ENCODE measurements around the gene HNRNPF. TPM values are rescaled to one million over a fixed set of nuclear protein-coding genes. Genes with fewer than 3 reads are reported as not detected.

HNRNPF gene
- total RNA-seq, 1 experiment from 2014 or later: 333 TPM

DNA sequence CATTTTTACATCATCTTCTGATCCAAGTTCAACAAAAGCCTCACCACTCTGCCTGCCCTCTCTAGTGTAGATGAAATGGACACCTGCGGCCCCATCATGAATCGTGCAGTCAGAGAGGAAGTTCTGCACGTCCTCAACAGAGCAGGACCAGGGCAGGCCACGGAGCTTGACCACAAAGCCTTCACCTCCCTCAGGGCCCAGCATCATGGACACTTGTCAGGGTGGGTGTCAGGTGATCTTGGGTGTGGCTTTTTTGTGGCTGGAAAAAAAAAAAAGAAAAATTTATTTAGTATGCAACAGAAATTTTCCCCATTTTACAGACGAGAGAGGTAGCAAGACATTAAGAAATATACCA lies 21.3 kb downstream of the HNRNPF start:
- Histone ChIP-seq H3K4me2 (ENCODE audit: low read length) (no peak overlapping the region), H3K27ac (ENCODE audit: low read depth, low read length) (no peak overlapping the region), H3K4me1 (ENCODE audit: control insufficient read depth in 1 of 2, insufficient read depth in 2 of 2, low read length in 2 of 2) (no peaks in the 10 kb centered on the region), H3K79me2 (ENCODE audit: insufficient read depth, low read length) (peaks cover 67% of the 10 kb centered on the region), H3K9me3 (ENCODE audit: control insufficient read depth in 1 of 2, insufficient read depth in 1 of 2, low read depth in 1 of 2, low read length in 2 of 2) (no peaks in the 10 kb centered on the region), H2AFZ (ENCODE audit: low read depth, low read length, poor library complexity, severe bottlenecking) (no peak overlapping the region), H3K9ac (ENCODE audit: low read length) (no peak overlapping the region), H4K20me1 (ENCODE audit: insufficient read depth) (peaks cover 40% of the 10 kb centered on the region; the same call in 1 of the 2 replicates), H3K9me2 (ENCODE audit: insufficient read depth) (no peaks in the 10 kb centered on the region), H3K36me3 (ENCODE audit: control insufficient read depth in 1 of 2, insufficient read depth in 2 of 2, low read length in 2 of 2) (peaks cover 56 to 66% of the 10 kb centered on the region in 2 experiments), H3K4me3 (replicated peaks in 1 of 2; ENCODE audit: low read depth in 1 of 2, low read length in 2 of 2) (no peak overlapping the region), H3K27me3 (ENCODE audit: insufficient read depth, low read length) (no peaks in the 10 kb centered on the region)
- CTCF ChIA-PET: no interaction called here
- TF ChIP-seq POLR2AphosphoS5 (IDR thresholded peaks at IDR 0.05; ENCODE audit: low read depth, low read length): no peak
- BruUV-seq (replicated peaks): no TSS peak
- POLR2A ChIA-PET: interaction anchor here (1.3 kb wide), 1 partner anchor 9 kb away, joined by 4 read pairs; no protein-coding TSS in a partner anchor
- DNase-seq (ENCODE audit: low read depth, low spot score): no peak
- ATAC-seq: no peak
- intact Hi-C loops (cut with micrococcal nuclease): no loop called here
- RAD21 ChIA-PET (ENCODE audit: low non-redundant PET in 1 of 2, low total read pairs in 2 of 2, uncharacterized antibody in 2 of 2, unreplicated experiment in 2 of 2): no interaction called here

- H2AFZ ChIP-seq (ENCODE audit: low read depth, low read length, poor library complexity, severe bottlenecking): no peak overlapping the region
- peaks cover 40% of the 10 kb centered on the region; the same call in 1 of the 2 replicates for H4K20me1 ChIP-seq (ENCODE audit: insufficient read depth)
- H3K4me2 ChIP-seq (ENCODE audit: low read length): no peak overlapping the region
- H3K27me3 ChIP-seq (ENCODE audit: insufficient read depth, low read length): no peaks in the 10 kb centered on the region
- H3K79me2 ChIP-seq (ENCODE audit: insufficient read depth, low read length): peaks cover 61% of the 10 kb centered on the region
- no peaks in the 10 kb centered on the region for H3K4me1 ChIP-seq (ENCODE audit: control insufficient read depth in 1 of 2, insufficient read depth in 2 of 2, low read length in 2 of 2)
- H3K36me3 ChIP-seq (ENCODE audit: control insufficient read depth in 1 of 2, insufficient read depth in 2 of 2, low read length in 2 of 2): peaks cover 52 to 61% of the 10 kb centered on the region in 2 experiments
- DNase-seq (ENCODE audit: low read depth, low spot score) (no peak), ATAC-seq (no peak)
- no peak overlapping the region for H3K4me3 ChIP-seq (replicated peaks in 1 of 2; ENCODE audit: low read depth in 1 of 2, low read length in 2 of 2)
- ChIA-PET POLR2A (interaction anchor here (1.3 kb wide), 2 partner anchors 9 kb away, joined by 4 read pairs; no protein-coding TSS in a partner anchor), RAD21 (ENCODE audit: low non-redundant PET in 1 of 2, low total read pairs in 2 of 2, uncharacterized antibody in 2 of 2, unreplicated experiment in 2 of 2) (no interaction called here), CTCF (no interaction called here)
- intact Hi-C loops (cut with micrococcal nuclease): no loop called here
- no peak overlapping the region for H3K27ac ChIP-seq (ENCODE audit: low read depth, low read length)
- no peaks in the 10 kb centered on the region for H3K9me2 ChIP-seq (ENCODE audit: insufficient read depth)
- TSS peak; percentile 9 for BruUV-seq (replicated peaks)
- H3K9me3 ChIP-seq (ENCODE audit: control insufficient read depth in 1 of 2, insufficient read depth in 1 of 2, low read depth in 1 of 2, low read length in 2 of 2): no peaks in the 10 kb centered on the region
- H3K9ac ChIP-seq (ENCODE audit: low read length): no peak overlapping the region
- TF ChIP-seq ZFX (IDR thresholded peaks at IDR 0.05): no peak
- TF ChIP-seq SRF (IDR thresholded peaks at IDR 0.05; ENCODE audit: low read depth): no peak
- TF ChIP-seq SIN3A (IDR thresholded peaks at IDR 0.05; ENCODE audit: low read depth): no peak
- TF ChIP-seq CEBPB (IDR thresholded peaks at IDR 0.05; ENCODE audit: low read depth): no peak
- TF ChIP-seq CBX3 (IDR thresholded peaks at IDR 0.05; ENCODE audit: low read depth): no peak
- TF ChIP-seq ZNF274 (IDR thresholded peaks at IDR 0.05; ENCODE audit: low read depth, low read length): no peak
- TF ChIP-seq ZBTB33 (IDR thresholded peaks at IDR 0.05; ENCODE audit: extremely low read depth, insufficient replicate concordance, low read length): no peak
- no peak for TF ChIP-seq JUND (IDR thresholded peaks at IDR 0.05)
- no peak for TF ChIP-seq ELF1 (IDR thresholded peaks at IDR 0.05; ENCODE audit: borderline replicate concordance, low read depth)
- no peak for TF ChIP-seq CTCF (IDR thresholded peaks at IDR 0.05 in 2 of 3, conservative IDR thresholded peaks at IDR 0.05 in 1 of 3; ENCODE audit: borderline replicate concordance in 1 of 3, insufficient read depth in 1 of 3, low read depth in 2 of 3, low read length in 2 of 3)
- TF ChIP-seq TCF7L2 (IDR thresholded peaks at IDR 0.05; ENCODE audit: borderline replicate concordance, extremely low read depth, insufficient read depth, insufficient read length): no peak
Measured at GRCh38 chr10:43386981-43387677, 21.9 kb downstream of the HNRNPF start.
